GM12891 (cell line): Measurements from ENCODE around the gene AGPAT3.

Experiments
- DNase-seq: peaks from one replicate; pipeline ENCODE4 v3.0.0; 2011; ENCODE audit warnings: low spot score; ENCODE audit not compliant: insufficient read length
- FAIRE-seq: peaks from 2 replicates; lab custom pipeline; 2011; peaks lifted over from hg19 to GRCh38; lab: Jason Lieb, UNC
- PAX5 ChIP-seq: IDR thresholded peaks from 2 replicates; pipeline ENCODE4 v1.6.1; 2011; ENCODE audit warnings: low read length, moderate library complexity, mild to moderate bottlenecking; ENCODE audit not compliant: insufficient read depth, severe bottlenecking
- POLR2A ChIP-seq: IDR thresholded peaks from 2 replicates; pipeline ENCODE4 v1.6.1; 2011; ENCODE audit warnings: low read depth, low read length, control low read depth
- POLR2AphosphoS5 ChIP-seq: IDR thresholded peaks from 2 replicates; pipeline ENCODE4 v1.6.1; 2011; ENCODE audit warnings: low read depth, low read length, control low read depth
- POU2F2 ChIP-seq: IDR thresholded peaks from 2 replicates; pipeline ENCODE4 v1.6.1; 2011; ENCODE audit warnings: low read depth, mild to moderate bottlenecking, control low read depth, low read length, moderate library complexity
- SPI1 ChIP-seq: IDR thresholded peaks from 2 replicates; pipeline ENCODE4 v1.6.1; 2011; ENCODE audit warnings: low read depth, low read length, control low read depth
- TAF1 ChIP-seq: IDR thresholded peaks from 2 replicates; pipeline ENCODE4 v1.6.1; 2011; ENCODE audit warnings: low read depth, low read length, control low read depth

Gene AGPAT3

GRCh38 chr21:44005593-44005992, 140.6 kb downstream of the AGPAT3 start:
- DNase-seq (no peak), FAIRE-seq (no peak)
- TF ChIP-seq PAX5 = no peak
- TF ChIP-seq POLR2AphosphoS5 = no peak
- no peak for TF ChIP-seq POU2F2

GRCh38 chr21:44006017-44006619, 141.1 kb downstream of the AGPAT3 start:
- no peak for FAIRE-seq
- no peak for DNase-seq

GRCh38 chr21:44006656-44007055, 141.6 kb downstream of the AGPAT3 start:
- FAIRE-seq = no peak
- no peak for TF ChIP-seq TAF1
- no peak for TF ChIP-seq PAX5
- TF ChIP-seq SPI1 = no peak
- no peak for TF ChIP-seq POU2F2
- no peak for TF ChIP-seq POLR2AphosphoS5
- no peak for TF ChIP-seq POLR2A
- DNase-seq = no peak

More at GRCh38 chr21:44006017-44006619, 141.1 kb downstream of the AGPAT3 start:
- no peak for TF ChIP-seq POU2F2
- TF ChIP-seq SPI1 = no peak
- no peak for TF ChIP-seq PAX5
- no peak for TF ChIP-seq POLR2AphosphoS5
- TF ChIP-seq POLR2A = no peak
- no peak for TF ChIP-seq TAF1

GRCh38 chr21:44010429-44010828, 145.4 kb downstream of the AGPAT3 start:
- DNase-seq (no peak), FAIRE-seq (no peak)
- TF ChIP-seq POLR2A = no peak
- TF ChIP-seq TAF1 = no peak
- no peak for TF ChIP-seq PAX5
- TF ChIP-seq SPI1 = no peak
- TF ChIP-seq POLR2AphosphoS5 = no peak
- no peak for TF ChIP-seq POU2F2

DNA sequence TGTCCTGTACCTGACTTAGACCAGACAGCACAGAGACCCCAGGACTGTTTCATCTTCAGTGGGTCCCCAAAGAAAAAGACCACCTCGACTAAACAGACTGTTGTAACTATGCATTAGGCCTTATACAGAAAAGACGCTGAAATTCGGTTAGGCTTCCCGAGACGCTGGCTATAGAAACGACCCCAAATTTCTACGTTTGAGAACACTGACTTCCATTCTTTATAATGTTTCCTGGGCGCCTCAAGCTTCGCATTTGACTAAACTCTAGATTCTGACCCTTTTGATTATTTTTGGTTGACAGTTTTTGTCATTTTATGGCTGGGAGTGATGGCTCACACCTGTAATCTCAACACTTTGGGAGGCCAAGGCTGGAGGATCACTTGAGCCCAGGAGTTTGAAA, 146.1 kb downstream of the AGPAT3 start:
- DNase-seq (no peak), FAIRE-seq (no peak)
- no peak for TF ChIP-seq SPI1
- TF ChIP-seq POU2F2 = no peak
- TF ChIP-seq POLR2A = no peak
- no peak for TF ChIP-seq PAX5
- no peak for TF ChIP-seq POLR2AphosphoS5
- TF ChIP-seq TAF1 = no peak

GRCh38 chr21:44011579-44012473, 146.8 kb downstream of the AGPAT3 start, which contains the start of gene TRAPPC10:
Gene TRAPPC10 (plus strand): TSS chr21:44012309. CDS start chr21:44012494, 185 bp downstream.
- peak; percentile 85 for FAIRE-seq
- TF ChIP-seq TAF1 = peak; percentile 50; the same call in 1 of the 2 replicates
- peak; percentile 75 for TF ChIP-seq POLR2A
- TF ChIP-seq POU2F2 = peak; percentile 52; the same call in 1 of the 2 replicates
- peak; percentile 79 for TF ChIP-seq POLR2AphosphoS5
- TF ChIP-seq SPI1 = peak; percentile 67
- no peak for TF ChIP-seq PAX5
- DNase-seq = peak; percentile 85

DNA sequence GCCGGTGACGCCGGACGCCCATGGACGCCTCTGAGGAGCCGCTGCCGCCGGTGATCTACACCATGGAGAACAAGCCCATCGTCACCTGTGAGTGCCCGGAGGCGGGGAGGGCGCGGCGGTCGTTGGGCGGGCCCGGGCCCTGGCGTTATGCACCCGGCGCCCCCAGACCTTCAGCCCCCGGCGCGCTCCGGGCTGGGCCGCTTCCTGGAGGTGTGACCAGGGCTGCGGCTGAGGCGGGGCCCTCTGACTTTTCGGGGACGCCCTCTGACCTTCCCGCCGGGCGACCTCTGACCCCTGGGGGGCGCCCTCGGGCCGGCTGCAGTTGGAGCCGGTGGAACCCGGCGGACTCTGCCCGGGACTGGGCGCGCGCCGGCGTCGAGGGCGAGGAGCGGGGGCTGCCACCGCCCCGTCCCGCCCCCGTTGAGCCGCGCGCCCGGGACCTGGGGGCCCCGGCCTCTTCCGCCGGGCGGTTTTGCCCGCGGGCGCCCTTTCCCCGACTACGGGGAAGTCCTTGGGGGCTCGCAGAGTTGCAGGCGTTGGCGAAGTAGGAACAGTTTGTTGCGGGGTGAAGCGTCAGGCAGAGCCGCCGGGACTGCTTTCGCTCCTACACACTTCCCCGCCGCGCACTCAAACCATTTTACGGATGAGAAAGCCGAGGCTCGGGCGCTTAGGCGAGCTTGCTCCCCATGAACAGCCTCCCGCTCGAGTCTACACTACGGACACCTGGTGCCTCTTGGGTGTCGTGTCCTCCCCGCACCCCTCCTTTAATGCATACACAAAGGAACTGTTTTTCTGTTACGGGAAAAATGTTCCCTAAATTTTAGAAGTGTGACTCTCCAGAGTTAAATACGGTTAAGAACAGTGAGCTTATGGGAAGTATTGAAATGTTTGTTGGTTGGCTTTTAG, 147.7 kb downstream of the AGPAT3 start:
- FAIRE-seq (no peak), DNase-seq (peak; percentile 85)
- TF ChIP-seq POLR2AphosphoS5 (no peak), SPI1 (0 out of 2 replicates have a peak, but pooled peaks have one; percentile 13), TAF1 (no peak), POLR2A (no peak), POU2F2 (no peak), PAX5 (no peak)

DNA sequence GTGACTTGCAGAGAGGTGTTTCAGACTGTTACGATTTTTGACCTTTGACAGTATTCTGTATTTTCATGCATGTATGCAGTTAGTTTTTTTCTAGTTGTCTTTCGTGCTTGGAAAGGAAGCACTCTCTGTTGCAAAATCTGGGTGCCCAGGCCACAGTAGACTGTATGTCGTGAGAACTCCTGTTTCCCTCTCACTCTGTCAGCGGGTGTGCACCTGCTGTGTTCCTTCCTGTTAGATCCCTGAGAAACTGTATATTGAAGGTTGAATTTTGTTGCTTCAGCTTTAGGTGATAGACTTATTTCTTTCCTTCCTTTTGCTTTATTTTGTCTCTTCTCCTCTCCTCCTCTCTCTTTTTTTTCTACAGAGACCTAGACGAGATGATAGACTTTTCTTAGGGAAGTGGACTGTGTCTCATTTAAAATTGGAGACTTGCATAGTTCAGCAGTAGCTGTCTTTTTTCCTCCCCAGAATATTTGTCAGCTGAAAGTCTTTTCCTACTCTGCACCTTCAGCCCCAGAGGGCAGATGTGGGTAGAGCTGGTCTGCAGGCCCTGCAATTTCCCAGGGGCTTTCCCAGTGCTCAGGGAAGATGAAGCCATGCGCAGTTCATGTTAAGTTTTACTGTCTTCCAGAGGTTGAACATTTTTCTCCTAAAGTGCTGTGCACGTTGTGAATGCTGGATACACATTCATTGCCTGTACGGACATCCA, 148.5 kb downstream of the AGPAT3 start:
- peak; percentile 61 for FAIRE-seq
- TF ChIP-seq POU2F2 = no peak
- no peak for TF ChIP-seq POLR2AphosphoS5
- TF ChIP-seq SPI1 = no peak
- TF ChIP-seq POLR2A = no peak
- no peak for TF ChIP-seq PAX5
- no peak for TF ChIP-seq TAF1
- no peak for DNase-seq
